Activated CD4-positive, alpha-beta T cell treated with anti-CD3 and anti-CD28 coated beads for 48 hours (primary cell): ENCODE data around the gene DHCR7.

ENCODE experiments used
- DNase-seq: peaks from one replicate; pipeline ENCODE4 v3.0.0-alpha.2; 2020

Gene DHCR7

DNA sequence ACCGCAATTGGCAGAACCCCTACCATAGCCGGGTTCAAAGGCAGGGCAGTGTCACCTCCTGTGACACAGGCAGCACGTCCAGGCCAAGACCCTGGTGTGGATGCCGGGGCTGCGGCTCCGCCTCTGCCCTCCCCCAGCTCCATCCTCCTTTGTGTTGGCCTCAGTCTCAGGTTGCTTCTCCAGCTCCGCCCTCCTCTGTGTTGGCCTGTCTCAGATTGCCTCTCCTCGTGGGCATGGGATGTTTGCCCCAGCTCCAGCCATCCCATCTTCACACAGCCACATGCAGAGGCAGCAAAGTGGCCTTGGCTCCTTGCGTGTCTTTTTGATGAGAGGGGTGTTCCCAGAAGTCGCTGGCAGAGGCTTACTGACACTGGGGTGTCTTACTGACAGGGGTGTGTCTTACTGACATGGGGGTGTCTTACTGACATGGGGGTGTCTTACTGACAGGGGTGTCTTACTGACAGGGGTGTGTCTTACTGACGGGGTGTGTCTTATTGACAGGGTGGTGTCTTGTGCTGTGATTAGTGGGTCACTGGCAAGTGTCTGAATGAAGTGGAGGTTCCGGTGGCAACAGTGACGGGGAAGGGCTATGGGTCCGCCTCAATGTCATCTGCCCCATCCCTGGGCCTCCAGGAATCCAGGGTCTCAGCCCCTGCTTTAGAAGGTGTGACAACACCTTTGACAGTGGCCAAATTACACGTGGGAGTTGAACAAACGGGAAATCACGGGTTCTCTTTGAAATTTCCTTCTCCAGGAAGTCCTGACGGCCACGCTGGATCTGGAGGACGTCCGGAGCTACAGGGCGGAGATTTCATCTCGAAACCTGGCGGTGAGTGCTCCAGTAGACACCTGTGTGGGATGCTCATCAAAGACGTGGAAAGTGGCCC, 29.7 kb upstream of the DHCR7 start:
- no peak for DNase-seq

DNA sequence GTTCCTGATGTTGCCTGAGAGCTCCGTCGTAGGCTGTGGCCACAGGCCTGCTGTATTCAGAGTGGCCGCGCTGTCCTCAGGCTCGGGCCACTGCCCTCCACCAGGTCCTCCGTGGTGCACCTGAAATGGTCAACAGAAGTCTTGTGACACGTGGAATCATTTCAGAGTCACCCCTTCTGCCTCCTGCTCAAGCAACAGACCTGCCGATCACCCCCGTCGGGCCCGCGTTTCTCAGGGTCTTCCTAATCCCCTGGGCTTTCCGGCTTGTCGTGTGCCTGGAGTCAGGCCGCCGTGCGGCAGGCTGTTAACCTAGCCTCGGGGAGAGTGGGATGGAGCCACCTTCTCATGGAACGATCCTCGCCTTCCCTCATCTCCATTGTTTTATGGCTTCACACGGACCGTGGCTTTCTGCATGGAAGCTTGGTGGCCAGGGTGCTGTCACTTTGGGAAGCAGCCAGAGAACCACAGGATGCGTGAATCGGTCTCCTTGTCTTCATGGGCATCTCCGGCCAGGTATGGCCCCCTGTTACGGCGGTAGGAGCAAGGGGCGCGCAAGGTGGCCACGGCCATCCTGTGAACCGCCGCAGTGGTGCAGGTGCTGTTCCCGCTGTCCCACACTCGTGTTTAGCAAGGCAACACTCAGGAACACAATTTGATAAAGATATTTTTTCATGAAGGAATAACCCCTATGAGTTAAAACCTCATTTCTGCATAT, 28.9 kb upstream of the DHCR7 start:
- DNase-seq: no peak

DNA sequence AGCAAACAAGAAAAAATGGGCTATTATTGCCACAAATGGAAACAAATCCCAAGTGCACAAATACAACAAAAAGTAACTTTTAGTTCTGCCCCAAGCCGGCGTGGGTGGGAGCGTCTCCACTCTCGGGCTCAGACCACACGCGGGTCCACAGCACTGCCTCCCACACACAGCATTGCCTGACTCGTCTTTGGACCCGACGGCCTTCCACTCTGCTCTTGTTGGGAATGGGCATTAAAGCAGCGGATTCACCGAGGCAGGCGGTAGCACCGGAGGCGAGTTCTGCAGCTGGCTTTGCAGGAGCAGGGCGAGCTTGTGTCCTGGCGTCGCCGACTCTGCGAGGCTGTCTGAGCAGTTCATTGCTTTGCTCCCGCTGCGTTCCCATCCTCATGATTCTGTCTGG, 27.8 kb upstream of the DHCR7 start:
- no peak for DNase-seq

DNA sequence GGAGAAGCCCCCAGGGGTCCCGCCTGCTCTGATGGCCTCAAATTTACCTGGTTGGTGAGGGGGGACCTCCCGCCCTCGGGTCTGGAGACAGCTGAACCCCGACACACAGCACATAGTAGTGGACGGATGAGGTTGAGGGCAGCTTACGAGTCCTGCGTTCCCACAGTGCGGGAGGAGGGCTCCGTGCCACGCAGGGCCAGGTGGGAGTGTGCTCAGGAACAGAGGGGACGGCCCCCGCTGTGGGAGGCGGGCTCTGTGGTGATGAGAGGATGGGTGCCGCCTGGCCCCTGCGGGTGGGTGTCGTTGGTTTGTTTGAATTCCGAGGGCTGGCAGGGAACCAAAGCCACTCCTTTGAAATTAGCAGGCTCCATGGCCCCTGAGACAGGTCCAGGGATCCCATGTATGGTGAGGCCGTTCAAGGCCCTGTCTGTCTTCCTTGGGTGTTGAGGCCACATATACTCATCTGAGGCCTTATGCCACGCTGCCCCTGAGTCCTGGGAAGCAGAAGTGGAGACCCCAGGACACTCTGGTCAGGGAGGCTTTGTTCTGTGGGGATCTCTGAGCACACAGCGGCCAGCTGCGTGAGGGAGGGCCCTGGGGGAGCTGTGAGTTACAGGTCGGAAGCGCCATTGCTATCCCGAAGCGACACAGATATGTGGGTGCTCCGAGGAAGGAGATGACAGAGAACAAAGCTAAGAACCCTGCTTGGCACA, 26.7 kb upstream of the DHCR7 start:
- no peak for DNase-seq

DNA sequence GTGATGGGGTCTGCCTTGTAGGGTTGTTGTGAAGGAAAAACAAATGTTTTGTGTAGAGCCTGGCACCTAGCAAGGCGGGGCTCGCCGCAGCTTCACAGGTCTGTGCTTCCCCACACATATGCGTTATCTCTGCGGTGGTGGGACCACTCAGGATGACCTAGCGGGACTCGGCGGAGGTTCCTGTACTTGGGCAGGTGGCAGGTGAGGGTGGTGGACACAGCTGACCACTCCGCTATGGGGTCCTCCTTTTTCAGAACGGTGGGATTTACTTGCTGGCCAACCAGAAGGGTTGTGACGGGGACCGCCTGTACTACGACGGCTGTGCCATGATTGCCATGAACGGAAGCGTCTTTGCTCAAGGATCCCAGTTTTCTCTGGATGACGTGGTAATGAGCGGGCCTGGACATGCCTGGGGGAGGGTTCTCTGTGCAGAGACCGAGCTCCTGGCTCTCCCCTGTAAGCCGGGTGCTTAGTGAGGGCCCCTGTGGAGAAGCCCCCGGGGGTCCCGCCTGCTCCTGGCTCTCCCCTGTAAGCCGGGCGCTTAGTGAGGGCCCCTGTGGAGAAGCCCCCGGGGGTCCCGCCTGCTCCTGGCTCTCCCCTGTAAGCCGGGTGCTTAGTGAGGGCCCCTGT, 26.1 kb upstream of the DHCR7 start:
- no peak for DNase-seq

DNA sequence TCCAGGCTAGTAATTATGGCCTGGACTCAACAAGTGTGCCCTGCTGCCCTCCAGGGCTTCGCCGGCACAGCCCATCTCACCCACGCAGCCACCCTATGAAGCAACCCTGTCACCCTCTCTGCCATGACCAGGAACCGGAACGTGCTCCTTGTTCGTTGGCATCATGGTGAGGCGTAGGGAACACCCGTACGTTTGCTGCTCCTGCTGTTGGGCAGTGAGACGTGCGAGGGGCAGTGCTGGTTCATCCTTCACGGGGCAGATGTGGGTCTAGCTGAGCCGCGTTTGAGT, 25.5 kb upstream of the DHCR7 start:
- DNase-seq: no peak

DNA sequence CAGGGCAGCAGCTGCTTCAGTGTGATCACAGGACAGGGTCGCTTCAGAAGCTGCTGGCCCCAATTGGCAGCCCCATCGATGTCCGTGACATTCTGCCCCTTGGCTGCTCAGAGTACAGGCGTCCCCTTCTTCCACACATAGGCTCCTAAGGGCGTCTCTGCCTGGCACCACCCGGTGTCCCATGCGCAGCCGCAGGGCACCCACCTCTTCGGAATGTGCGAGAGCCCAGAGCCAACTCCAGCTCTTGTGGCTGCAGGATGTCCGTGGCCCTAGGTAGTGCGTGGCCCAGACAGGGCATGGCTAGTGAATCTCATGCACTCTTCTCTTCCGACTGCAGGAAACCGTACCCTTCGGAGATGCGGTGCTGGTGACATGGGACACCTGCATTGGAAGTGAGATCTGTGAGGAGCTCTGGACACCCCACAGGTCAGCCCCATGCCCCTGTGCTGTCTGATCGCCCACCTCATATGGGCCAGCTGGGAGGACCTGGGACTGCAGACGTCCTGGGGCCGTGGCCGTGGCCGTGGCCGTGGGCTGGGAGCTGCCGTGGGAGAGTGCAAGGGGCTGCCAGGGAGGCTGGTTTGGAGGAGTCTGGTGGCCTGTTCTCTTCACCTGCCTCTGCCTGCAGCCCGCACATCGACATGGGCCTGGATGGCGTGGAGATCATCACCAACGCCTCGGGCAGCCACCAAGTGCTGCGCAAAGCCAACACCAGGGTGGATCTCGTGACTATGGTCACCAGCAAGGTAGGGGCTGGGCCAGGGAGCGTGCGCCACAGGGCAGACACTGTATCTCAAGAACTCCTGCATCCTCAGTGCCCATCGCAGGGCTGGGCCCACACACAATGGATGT, 25.0 kb upstream of the DHCR7 start:
- DNase-seq: no peak

DNA sequence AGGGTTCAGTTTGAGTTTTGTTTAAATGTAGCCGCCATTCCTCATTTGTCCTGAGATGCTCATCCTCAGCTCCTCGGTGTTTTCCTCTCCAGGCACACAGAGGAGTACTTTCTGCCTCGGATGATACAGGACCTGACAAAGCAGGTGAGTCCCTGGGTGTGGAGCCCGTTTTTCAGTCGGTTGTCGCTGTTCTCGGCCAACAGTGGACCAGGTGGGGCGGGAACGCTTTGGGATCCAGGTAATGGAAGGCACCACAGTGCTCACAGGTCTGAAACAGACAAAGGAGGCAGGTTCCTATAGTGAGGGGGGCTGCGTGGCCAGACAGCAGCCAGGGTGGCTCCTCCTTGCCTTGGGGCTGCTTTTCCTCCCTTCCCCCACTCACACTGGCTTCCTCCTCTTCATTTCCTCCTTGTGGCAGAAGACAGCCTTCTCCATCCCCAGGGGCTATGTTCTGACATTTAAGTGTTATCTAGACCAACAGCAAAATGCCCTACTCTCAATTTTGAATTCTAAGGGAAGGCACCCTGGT, 24.2 kb upstream of the DHCR7 start:
- DNase-seq: no peak

DNA sequence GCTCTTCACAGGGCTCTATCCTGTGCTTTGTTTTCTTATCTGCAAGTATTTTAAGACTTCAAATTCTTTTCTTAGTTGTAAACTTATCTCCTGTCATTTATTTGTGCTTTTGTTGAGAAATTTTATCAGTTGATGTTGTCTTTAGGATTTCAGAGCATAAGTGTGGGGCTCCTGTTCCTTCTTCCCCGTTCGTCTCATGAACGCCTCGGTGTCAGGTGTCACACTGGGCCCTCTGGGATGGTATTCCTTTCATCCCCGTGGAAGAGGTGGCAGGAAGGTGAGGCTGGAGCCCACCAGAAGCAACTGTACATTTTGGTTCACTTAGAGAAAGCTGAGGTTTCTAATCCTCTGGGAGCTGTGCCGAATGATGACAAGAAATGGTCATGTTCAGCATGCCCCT, 22.8 kb upstream of the DHCR7 start:
- no peak for DNase-seq

DNA sequence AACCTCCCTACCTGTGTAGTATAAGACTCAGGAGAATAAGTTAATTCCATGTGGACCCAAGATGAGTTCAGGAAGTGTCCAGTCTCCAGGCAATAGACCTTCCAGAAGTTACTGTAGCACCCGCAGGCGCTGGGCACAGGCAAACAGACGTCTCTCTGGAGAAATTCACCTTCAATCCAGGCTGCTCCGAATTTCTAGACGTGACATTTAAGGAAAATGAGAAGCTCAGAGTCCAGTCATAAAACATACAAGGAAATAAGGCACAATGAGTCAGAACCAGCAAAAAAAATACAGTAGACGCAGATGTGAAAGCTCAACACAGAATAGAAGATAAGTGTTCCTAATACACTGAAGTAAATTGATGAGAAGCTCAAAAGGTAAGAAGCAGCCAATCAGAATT, 19.0 kb upstream of the DHCR7 start:
- DNase-seq: no peak

DNA sequence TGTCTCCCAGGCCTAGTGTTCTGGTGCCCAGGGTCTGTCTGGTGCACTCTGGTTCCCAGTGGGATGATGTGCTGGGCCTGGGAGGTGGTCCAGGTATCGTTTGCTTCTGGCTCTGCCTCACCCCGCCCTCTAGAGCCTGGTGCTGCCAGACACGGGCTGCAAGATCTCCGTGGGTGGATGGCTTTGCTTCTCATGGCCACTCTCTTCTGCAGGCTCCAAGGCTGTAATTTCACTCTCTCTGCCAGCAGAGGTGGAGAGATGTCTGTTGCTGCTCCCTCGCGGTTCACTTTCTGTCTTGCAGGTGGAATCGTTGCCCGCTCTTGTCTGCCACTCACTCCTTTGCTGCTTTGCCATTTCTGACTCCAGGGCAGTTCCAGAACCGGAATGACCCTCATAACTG, 18.2 kb upstream of the DHCR7 start:
- DNase-seq: no peak

DNA sequence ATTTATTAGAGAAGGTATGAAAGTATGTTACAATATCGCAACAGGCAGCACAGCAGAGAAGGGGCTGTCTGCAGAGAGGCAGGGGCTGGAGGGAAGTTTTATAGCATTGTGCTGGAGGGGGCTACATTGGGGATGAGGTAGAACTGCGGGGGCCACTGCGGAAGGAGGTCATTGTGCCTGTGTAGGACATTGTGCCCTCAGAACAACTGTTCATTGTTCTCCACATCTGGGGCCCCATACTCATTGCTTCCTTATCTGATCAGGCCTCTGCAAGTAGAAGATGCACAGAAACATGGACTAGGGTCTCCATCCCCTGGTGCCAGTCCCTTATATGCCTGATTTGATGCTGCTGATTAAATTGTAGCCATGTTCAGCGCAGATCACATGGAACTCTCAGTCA, 16.9 kb upstream of the DHCR7 start:
- no peak for DNase-seq

DNA sequence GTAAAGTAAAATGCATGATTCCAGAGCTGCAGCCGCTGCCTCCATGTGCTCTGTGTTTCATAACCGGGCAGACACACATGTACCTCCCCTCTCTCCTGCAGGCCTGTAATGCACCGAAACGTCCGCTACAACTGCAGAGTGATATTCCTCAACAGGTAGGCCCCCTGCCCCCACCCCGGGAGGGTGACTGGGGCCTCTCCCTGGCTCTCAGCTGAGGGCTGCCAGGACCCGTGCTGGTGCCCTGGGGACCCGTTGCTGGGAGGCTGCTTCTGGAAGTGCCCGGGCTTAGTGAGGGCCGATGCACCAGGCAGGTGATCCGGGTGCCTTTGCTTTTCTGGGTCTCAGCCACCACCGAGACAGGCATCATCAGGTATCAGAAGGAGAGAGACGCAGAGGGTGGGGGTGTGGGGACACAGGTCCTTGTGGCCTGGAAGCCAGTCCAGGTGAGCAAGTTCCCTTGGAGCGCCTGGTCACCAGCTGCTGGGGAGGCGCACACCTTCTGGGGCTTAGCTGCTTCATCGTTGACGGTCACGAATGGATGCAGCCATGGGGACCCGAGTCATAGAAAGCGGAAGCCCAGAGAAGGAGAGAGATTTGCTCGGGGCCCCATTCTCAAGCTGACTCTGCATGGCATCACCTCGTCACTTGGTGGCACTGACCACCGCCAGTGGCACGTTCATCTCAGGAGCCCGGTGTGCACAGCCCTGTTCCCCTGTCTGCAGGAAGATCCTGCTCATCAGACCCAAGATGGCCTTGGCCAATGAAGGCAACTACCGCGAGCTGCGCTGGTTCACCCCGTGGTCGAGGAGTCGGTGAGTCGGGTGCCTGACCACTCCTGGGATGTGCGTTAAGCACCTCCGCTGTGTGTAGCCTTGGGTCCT, 15.4 kb upstream of the DHCR7 start:
- no peak for DNase-seq

DNA sequence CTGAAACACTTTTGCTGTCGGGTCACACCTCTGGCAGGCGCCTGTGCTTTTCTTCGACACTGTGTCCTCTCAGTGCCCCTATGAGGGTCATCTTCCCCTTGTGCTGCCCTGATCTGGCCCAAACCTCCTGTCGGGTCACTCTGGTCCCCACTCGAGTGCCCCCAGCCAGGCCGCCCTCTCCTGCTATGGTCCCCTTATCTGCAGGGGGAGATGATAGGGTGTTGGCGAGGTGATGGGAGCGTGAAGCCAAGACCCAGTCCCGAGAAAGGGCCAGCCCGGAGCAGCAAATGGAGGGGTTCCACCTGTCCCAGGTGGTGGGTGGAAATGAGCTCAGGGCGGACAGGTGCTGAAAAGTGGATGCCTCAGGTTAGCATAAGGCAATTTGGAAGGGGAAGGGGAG, 14.5 kb upstream of the DHCR7 start:
- no peak for DNase-seq

DNA sequence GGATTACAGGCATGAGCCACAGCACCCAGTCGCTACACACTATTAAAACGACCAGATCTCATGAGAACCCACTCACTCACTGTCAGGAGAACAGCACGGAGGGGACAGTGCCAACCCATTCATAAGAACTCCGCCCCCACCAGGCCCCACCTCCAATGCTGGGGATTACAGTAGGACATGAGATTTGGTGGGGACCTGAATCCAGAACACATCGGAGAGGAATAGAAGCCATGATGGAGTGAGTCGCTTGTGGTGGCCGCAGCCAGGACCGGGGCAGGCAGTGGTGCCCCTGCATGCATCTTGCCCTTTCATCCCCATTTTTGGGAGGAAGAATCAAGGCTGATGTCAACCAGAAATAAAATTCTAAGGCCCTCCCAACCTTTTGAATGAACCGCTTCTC, 13.5 kb upstream of the DHCR7 start:
- DNase-seq: no peak

DNA sequence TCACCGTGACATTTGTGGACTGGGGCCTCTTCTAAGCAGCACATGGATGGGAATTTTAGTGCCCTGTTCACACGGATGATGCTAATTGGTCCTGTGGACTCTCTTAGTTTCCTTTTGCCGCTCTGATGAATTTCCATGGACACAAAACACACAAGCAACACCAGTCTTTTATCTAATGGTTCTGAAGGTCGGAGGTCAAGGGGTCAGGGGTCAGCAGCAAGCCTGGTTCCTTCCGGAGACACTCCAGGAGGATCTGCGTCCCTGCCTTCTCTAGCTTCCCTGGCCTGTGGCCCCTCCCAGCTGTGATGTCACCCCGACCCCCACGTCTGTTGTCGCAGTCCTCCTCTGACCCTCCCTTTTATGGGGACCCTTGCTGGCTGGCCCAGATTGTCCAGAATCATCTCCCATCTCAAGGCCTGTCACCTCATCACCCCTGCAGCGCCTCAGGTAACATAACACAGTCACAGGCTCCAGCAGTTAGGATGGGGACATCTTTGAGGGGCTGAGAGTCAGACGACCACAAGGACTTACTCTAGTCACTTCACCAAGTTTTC, 11.7 kb upstream of the DHCR7 start:
- no peak for DNase-seq

DNA sequence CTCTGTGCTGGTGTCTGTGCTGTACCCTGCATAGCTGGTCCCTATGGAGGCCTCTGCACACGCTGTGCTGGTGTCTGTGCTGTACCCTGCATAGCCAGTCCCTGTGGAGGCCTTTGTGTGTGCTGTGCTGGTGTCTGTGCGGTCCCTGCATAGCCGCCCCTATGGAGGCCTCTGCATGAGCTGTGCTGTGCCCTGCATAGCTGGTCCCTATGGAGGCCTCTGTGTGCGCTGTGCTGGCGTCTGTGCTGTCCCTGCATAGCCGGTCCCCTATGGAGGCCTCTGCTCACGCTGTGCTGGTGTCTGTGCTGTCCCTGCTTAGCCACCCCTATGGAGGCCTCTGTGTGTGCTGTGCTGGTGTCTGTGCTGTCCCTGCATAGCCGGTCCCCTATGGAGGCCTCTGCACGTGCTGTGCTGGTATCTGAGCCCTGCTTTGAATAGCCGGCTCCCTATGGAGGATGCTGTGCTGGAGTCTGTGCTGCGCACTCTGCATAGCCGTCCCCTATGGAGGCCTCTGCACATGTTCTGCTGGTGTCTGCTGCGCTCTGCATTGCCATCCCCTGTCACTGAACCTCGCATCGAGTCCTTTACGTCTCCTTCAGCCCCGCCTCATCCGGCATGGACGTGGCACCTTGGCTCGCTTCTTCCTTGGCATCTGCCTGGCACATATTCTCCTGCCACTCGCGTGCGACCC, 11.0 kb upstream of the DHCR7 start:
- no peak for DNase-seq

DNA sequence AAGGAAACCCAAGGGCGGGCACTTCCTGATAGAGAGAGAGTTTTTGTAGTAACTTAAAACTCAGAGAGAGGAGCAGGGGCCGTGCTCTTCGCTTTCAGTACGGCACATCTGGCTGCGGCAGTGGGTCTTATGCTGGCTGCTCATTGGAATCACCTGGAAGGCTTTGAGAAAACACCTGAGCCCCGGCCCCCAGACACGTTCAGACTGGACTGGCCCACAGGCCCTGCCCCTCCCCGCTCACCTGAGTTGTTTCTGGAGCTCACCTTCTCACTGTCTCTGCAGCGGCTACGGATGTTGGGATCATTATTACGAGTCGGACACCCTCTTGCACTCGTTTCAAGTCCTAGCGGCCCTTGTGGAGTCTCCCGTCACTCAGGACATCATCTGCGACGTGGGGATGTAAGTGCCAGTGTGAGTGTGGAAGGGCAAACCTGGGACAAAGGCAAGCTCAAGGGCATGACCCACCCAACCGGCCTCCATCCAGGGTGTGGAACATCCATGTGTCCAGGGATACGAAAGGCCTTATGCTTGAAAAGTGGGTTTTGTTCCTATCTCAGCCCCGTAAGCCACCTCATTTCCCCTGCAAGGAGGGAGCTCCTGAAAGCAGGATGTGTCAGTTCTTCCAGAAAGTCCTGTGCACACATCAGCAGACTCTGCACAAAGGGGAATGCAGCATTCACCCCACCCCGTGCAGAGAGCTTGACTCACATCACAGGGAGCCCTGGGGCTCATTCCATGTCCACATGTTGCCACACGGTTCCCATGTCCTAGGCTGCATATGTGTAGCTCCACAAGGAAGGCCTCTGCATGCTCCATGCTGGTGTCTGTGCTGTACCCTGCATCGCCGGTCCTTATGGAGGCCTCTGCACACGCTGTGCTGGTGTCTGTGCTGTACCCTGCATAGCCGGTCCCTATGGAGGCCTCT, 10.2 kb upstream of the DHCR7 start:
- no peak for DNase-seq

DNA sequence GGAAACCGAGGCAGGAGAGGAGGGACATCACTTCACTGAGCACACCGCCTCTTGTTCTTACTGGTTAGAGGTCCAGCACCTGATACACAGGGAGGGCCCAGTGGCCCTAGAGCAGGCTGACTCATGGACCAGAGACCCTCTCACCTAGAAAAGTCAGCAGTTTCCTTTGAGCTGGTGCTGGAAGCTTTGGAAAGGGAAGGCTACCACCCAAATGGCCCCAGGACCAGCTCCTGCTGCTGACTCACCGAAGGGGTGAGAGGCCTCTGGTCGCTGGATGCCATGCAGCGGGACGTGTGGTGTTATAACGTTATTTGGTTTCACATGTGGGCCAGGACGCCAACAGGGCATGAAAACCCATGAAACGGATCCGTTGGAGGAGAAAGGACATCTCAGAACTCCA, 8.6 kb upstream of the DHCR7 start:
- DNase-seq: no peak
